Heart right ventricle (tissue), 16 donors: ENCODE results near the gene BFSP2. TPM values are rescaled to one million over a fixed set of nuclear protein-coding genes. Genes with fewer than 3 reads are reported as not detected.

Source experiments
- ATAC-seq, 8 donors: fragments of 200-7000 bp; cut with Tn5 transposase; one replicate each; pipeline ENCODE4 v1.9.1; 2020; ENCODE audit warnings: mild to moderate bottlenecking in 8 of 8, moderate library complexity in 8 of 8, moderate number of reproducible peaks in 1 of 8
- DNase-seq, 2 donors: peaks; one replicate each; pipeline ENCODE4 v3.0.0-alpha.2; 2020
- H3K27ac ChIP-seq, 10 donors: fragments of 200-600 bp; sonication (generic) in 2 of 10; one replicate each; pipeline versions ENCODE4 v1.5.0 to v1.8.0; 2020 to 2022; ENCODE audit warnings: mild to moderate bottlenecking in 3 of 10
- H3K27me3 ChIP-seq, 7 donors: fragments of 200-600 bp; one replicate each; pipeline ENCODE4 v1.8.0; 2021 to 2022; ENCODE audit warnings: mild to moderate bottlenecking in 2 of 7
- H3K36me3 ChIP-seq, 9 donors: fragments of 200-600 bp; sonication (generic) in 1 of 9; one replicate each; pipeline versions ENCODE4 v1.5.0 to v1.8.0; 2020 to 2022; ENCODE audit warnings: mild to moderate bottlenecking in 2 of 9
- H3K4me1 ChIP-seq, 9 donors: fragments of 200-600 bp; sonication (generic) in 1 of 9; one replicate each; pipeline versions ENCODE4 v1.5.0 to v1.8.0; 2020 to 2022; ENCODE audit warnings: mild to moderate bottlenecking in 4 of 9
- H3K4me3 ChIP-seq, 10 donors: fragments of 200-600 bp; sonication (generic) in 2 of 10; one replicate each; pipeline versions ENCODE4 v1.5.0 to v1.8.0; 2020 to 2022; ENCODE audit warnings: mild to moderate bottlenecking in 7 of 10, moderate library complexity in 2 of 10
- H3K9me3 ChIP-seq, 11 donors: fragments of 200-600 bp in 10 of 11; sonication (generic) in 2 of 11; one replicate each; pipeline versions ENCODE4 v1.5.0 to v1.8.0; 2013 to 2022; ENCODE audit warnings: mild to moderate bottlenecking in 2 of 11, control low read depth in 1 of 11, moderate library complexity in 1 of 11
- WGBS, 2 donors: extraction: QIAGEN DNeasy Blood & Tissue Kit; methylation state at CpG; one replicate each; pipeline ENCODE4 v1.1.7; 2013; ENCODE audit warnings: inconsistent platforms in 1 of 2; 5-methylcytosine and 5-hydroxymethylcytosine counted together
- intact Hi-C, 10 donors: fragments of 100-400 bp; cut with DNase I; formaldehyde crosslinking; loops; one replicate each; pipeline versions ENCODE4 v1.11.1 to v1.14.2; 2022
- polyA plus RNA-seq, 2 donors: library from polyadenylated mRNA; stranded (reverse); fragments of 200-250 nt; gene quantifications; one replicate each; pipeline ENCODE4 v1.2.3, GENCODE V29; 2013
- total RNA-seq, 10 donors: library from RNA; stranded (reverse); fragmentation: NEBNext Ultra II Directional in 3 of 10; extraction: Animal tissue kit (Norgen Biotek cat#: 25700) in 3 of 10; gene quantifications; one replicate each; pipeline versions ENCODE4 v1.2.1 to v1.2.4, GENCODE V29; 2021 to 2023
- TF ChIP-seq, protein P1 (sequence below), 9 donors: fragments of 200-600 bp; sonication (generic) in 2 of 9; IDR thresholded peaks; one replicate each; pipeline versions ENCODE4 v1.5.0 to v1.8.0; 2021 to 2022; ENCODE audit warnings: antibody characterized with exemption in 9 of 9, mild to moderate bottlenecking in 5 of 9, moderate library complexity in 1 of 9
- donor health status: Arrhythmogenic right ventricular cardiomyopathy.
- donor health status: ischemic (EF 13 %, LVEDD 7.1; RV severe dilation, severe dysfunction).
- donor health status: healthy with polysubstance abuse.
- donor health status: DM: no; HTN: yes; CAD: no.
- donor health status: DM: no; HTN: no; CAD: no.
- donor health status: ischemic (EF 25% LVEDD 6.9; RV normal size, moderate dysfunction).
- donor health status: ischemic (EF 25% LVEDD 5.7; RV mildly dilated, moderate dysfunction).
- donor health status: healthy.
- donor health status: DM: yes; HTN: yes; CAD: no.
- donor health status: Ischemic cardiomyopathy.
- donor health status: ischemic (EF 35%, LVEDD 5.7; RV mildly dilated, moderate dysfunction).
- donor health status: nonischemic (EF 11% LVEDD 7.7; RV severe dilation, severe dysfunction).
- donor health status: DM: yes; HTN: yes; CAD: no.
- donor health status: PGD.
- donor health status: ischemic (EF 29% LVEDD 5.4; RV normal size, mild dysfunction).
- donor health status: nonischemic (EF 23%, LVEDD 6.1; RV moderate dilation, normal function).

The BFSP2 gene
- total and polyA plus RNA-seq, 12 donors = 0.17 TPM; not detected in 11

DNA sequence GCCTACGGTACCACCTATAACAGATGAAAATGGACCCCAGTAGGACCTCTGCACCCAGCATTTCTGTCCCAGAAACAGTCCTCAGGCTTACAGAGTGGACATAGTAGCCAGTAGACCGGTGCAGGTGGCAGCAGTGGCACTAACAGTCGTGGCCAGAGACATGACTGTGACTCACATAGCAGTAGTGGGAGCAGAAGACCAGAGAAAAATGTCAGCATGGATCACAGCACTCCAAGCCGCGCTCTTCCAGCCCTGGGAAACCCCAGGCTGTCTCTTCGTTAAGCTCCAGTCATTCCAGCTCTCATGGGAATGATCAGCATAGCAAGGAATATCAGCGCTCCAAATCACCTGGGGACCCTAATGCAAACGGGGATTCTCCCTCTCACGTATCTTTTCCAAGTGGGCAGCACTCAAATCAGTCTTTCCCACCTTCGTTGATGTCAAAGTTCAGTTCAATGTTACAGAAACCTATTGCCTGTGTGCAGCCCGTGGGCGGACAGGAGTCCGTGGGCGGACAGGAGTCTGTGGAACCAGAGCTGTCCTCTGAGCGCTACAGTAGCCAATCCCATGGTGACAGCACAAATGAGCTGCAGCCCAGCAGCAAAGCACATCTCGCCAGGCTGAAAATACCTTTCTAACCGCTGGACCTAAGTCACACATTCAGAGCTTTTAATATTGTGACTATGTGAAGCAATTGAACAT, 10.5 kb downstream of the BFSP2 start:
- ATAC-seq (no peak), DNase-seq (no peak)
- H3K36me3 ChIP-seq = no peaks in the 10 kb centered on the region
- 71% methylated on average over 17 of the region's 17 CpGs for WGBS, 2 donors
- no peaks in the 10 kb centered on the region for H3K9me3 ChIP-seq
- TF ChIP-seq, protein P1, sequence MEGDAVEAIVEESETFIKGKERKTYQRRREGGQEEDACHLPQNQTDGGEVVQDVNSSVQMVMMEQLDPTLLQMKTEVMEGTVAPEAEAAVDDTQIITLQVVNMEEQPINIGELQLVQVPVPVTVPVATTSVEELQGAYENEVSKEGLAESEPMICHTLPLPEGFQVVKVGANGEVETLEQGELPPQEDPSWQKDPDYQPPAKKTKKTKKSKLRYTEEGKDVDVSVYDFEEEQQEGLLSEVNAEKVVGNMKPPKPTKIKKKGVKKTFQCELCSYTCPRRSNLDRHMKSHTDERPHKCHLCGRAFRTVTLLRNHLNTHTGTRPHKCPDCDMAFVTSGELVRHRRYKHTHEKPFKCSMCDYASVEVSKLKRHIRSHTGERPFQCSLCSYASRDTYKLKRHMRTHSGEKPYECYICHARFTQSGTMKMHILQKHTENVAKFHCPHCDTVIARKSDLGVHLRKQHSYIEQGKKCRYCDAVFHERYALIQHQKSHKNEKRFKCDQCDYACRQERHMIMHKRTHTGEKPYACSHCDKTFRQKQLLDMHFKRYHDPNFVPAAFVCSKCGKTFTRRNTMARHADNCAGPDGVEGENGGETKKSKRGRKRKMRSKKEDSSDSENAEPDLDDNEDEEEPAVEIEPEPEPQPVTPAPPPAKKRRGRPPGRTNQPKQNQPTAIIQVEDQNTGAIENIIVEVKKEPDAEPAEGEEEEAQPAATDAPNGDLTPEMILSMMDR (IDR thresholded peaks at IDR 0.05) = no peak
- peaks cover 0 to 13% (median 0%) of the 10 kb centered on the region in 9 donors for H3K4me1 ChIP-seq
- intact Hi-C loops = no loop called here
- no peak overlapping the region for H3K4me3 ChIP-seq
- no peak overlapping the region for H3K27ac ChIP-seq
- peaks cover 0 to 35% (median 26%) of the 10 kb centered on the region in 7 donors for H3K27me3 ChIP-seq

DNA sequence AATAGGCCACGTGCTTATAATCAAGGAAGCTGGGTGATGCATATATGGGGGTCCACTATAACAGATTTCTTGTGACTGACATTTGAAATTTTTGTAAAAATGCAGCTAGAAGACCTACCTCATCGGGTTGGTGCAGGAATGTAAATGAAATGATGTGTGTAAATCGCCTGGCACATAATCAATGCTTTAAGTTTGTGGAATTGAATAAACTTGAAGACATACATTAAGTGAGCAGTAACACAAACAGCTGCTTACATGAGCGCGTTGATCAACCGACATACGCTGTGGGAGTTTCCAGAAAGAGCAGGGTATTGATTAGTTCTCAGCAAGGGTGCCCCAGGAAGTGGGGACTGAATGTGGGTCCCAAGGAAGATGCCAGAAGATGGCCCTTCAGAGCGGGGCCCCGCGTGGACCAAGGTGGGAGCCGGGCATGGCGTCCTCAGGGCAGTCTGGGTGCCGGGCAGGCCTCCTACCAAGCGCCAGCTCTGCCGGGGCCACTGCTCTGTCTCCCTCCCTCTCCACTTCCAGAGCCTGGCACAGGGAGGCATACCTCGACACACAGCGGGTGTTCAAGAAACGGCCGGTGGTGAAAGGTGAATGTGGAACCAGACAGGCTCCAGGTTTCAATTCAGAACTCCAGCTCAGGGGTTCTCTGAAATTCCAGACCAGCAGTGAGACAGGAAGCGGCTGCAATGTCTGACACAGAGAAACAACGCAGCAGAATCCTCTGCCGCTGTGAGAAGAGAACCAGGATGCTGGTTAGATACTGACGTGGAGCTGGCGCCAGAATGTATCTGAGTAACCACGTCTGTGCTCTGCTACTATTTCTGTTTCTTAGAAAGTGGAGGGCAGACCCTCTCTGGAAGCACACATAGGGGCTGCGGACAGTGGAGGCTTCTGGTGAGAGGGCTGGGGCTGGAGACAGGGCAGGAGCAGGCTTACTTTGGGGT, 12.6 kb downstream of the BFSP2 start:
- intact Hi-C loops = no loop called here
- DNase-seq = no peak
- TF ChIP-seq, protein P1 (IDR thresholded peaks at IDR 0.05) = no peak
- ATAC-seq = peak in 4 of 8 donors; percentile 21 to 60 (median 46)
- Histone ChIP-seq H3K36me3 (no peaks in the 10 kb centered on the region), H3K27me3 (peaks cover 0 to 27% (median 19%) of the 10 kb centered on the region in 7 donors), H3K4me1 (peaks cover 0 to 13% (median 0%) of the 10 kb centered on the region in 9 donors), H3K4me3 (peak overlapping the region in 3 of 10 donors; percentile 11 to 38 (median 24)), H3K9me3 (no peaks in the 10 kb centered on the region), H3K27ac (peak overlapping the region in 1 of 10 donors; percentile 52)
- 59 to 64% methylated on average over 26 of the region's 26 CpGs for WGBS, 2 donors

DNA sequence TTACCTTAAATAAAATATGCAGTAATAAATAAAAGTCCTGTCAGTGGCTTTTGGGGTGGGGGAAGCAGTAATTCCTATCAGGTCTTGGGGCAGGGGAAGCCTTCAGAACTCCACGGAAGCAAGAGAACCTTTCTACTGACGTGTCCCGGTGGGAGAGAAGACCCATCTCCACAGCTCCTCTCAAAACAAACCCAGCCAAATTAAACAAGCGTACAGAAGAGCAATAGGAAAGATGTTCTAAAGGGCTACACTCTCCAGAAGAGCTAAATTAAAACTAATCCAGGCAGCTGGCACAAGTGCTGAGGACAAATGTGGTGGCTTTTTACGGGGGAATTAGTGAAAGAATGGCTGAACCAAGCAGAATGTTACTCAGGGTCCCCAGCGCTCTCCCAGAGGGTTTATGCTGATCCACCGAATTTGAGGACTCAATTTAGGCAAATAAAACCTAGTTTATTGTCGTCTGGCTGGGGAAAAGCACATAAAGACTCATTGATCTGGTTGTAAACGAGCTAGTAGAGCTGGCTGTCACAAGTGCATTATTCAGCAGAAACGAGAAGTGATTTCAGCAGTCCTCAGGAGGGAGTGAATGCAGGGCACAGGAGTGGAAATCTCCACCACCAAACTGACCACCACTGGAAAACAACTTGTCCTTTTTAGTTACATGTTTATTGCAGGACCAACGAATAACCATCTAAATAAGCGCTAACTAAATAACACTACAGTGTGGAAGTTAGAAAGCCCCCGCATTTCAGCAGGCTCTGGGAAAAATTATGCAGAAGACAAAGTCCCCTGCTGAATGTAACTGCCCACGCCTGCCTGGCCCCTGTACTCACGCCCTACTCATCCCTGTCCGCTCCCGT, 13.5 kb downstream of the BFSP2 start:
- Histone ChIP-seq H3K36me3 (no peaks in the 10 kb centered on the region), H3K9me3 (no peaks in the 10 kb centered on the region), H3K4me3 (peak overlapping the region in 6 of 10 donors; percentile 0 to 38 (median 12)), H3K27me3 (peaks cover 0 to 24% (median 18%) of the 10 kb centered on the region in 7 donors), H3K27ac (peak overlapping the region in 1 of 10 donors; percentile 52), H3K4me1 (peaks cover 0 to 13% (median 0%) of the 10 kb centered on the region in 9 donors)
- WGBS, 2 donors = 38 to 39% methylated on average over 17 of the region's 17 CpGs
- DNase-seq (no peak), ATAC-seq (peak in 7 of 8 donors; percentile 37 to 75 (median 52))
- TF ChIP-seq, protein P1 (IDR thresholded peaks at IDR 0.05) = no peak
- intact Hi-C loops = no loop called here
